H1 (cell line): ENCODE measurements around the gene NPHP4. TPM values are rescaled to one million over a fixed set of nuclear protein-coding genes. Genes with fewer than 3 reads are reported as not detected.

Experiments
- HDAC2 ChIP-seq, 2 experiments: fragments of 300-600 bp in 1 of 2; sonication (generic) in 1 of 2; IDR thresholded peaks; 2 replicates each; pipeline ENCODE4 v1.6.1; 2011 to 2012; ENCODE audit warnings: low read depth in 2 of 2, low read length in 2 of 2, mild to moderate bottlenecking in 2 of 2, moderate library complexity in 2 of 2, borderline replicate concordance in 1 of 2, inconsistent platforms in 1 of 2
- polyA plus RNA-seq, 7 experiments: library from polyadenylated mRNA; depleted of rRNA in 3 of 7; stranded (reverse) in 5 of 7; unstranded in 2 of 7; fragments of >200 nt in 5 of 7; fragments of 200-250 nt in 2 of 7; gene quantifications; 1 replicate in 5 of 7; 2 replicates in 1 of 7; 4 replicates in 1 of 7; pipeline versions ENCODE4 v1.2.1 to v1.2.3, GENCODE V29; 2011 to 2013; ENCODE audit warnings: missing spikeins in 2 of 7, mixed read lengths in 2 of 7
- total RNA-seq: library from RNA; stranded (reverse); fragmentation: NEBNext Ultra II Directional; extraction: Animal tissue kit (Norgen Biotek cat#: 25700); gene quantifications from 2 replicates; pipeline ENCODE4 v1.2.1, GENCODE V29; 2021

Gene NPHP4
- total and polyA plus RNA-seq, 2 of the 8 experiments (the other 6 are each of a cell fraction or from before 2014, with no cell fraction given) = 5.8 to 14.0 TPM

DNA sequence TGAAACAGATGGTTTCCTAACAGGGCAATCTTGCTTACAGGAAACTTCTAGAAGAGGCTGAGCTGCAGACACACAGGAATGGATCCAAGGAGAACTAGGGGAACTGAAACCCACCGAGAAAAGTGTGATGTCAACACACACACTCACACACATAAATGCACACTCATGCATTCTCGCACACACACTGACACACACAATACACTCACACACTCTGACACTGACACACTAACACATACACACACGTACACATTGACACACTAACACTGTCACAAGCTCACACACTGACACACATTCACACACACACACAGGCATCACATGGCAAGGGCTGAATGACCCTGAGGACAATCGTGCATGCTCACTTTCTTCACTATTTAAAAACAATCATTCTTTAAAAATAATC is 142.7 kb downstream of the NPHP4 start (continued):
- no peak for TF ChIP-seq HDAC2 (IDR thresholded peaks at IDR 0.05; ENCODE audit: borderline replicate concordance in 1 of 2, low read depth in 2 of 2, low read length in 2 of 2)
